NCI-H2107 (cell line): ENCODE results near the gene HOXA10.
A peak's percentile ranks its signal among the peaks of the same experiment; 100 is the strongest.

Experiments
- DNase-seq: peaks from one replicate; lab custom pipeline; 2025; lab: John Stamatoyannopoulos, UW

HOXA10 gene

DNA sequence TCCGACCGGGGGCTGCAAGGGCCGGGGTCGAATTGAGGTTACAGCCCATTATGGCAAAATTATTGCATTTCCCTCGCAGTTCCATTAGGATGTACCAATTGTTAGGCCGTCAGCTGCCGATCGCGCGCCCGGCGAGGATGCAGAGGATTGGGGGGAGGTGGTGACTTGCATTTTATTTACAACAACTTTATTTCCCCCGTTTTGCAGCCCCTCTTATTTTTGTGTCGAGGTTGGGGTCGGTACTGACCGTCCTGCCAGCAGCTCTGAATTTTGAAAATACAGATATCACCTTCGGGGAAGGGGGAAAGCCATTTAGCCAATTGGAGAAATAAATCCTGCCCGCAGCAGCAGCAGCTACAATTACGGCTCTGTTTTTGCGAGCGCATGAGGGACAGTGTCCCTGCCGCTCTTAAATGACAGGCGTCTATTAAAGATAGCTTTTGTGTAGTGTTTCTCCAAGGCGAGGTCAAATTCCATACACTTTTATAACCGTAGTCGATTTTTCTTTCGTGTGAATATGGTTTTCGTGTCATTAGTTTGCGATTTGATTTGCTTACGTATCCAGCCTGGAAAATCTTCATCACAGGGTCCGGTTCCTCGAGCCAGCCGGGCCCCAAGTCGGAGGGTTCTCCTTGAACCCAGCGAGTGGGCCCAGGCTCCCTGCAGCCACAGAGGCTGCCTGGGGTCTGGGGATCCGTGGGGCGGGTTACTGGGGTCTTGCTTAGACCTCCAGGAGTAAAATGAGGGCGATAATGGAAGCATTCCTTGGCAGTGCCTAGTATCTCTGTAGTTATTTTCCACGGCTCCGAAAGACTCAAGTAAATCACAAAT, 30.0 kb downstream of the HOXA10 start:
- no peak for DNase-seq

DNA sequence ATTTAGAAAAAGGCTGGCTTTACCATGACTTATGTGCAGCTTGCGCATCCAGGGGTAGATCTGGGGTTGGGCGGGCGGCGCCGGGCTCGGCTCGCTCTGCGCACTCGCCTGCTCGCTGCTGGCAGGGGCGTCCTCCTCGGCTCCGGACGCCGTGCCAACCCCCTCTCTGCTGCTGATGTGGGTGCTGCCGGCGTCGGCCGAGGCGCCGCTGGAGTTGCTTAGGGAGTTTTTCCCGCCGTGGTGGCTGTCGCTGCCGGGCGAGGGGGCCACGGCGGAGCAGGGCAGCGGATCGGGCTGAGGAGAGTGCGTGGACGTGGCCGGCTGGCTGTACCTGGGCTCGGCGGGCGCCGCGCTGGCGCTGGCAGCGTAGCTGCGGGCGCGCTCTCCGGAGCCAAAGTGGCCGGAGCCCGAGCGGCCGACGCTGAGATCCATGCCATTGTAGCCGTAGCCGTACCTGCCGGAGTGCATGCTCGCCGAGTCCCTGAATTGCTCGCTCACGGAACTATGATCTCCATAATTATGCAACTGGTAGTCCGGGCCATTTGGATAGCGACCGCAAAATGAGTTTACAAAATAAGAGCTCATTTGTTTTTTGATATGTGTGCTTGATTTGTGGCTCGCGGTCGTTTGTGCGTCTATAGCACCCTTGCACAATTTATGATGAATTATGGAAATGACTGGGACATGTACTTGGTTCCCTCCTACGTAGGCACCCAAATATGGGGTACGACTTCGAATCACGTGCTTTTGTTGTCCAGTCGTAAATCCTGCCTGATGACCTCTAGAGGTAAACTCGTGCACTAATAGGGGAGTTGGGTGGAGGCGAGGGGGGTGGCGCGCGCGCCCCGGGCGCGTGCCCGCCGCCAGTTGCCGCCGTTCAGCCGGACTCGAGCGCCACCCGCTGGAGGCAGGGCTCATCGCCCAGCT, 30.8 kb downstream of the HOXA10 start, which contains the start of gene HOXA5:
HOXA5 (minus strand) TSS at position 659 of the 927 bp plus-strand sequence; CDS start at position 585, 74 bp downstream.
- no peak for DNase-seq

GRCh38 chr7:27142580-27143022, 31.5 kb downstream of the HOXA10 start:
- DNase-seq: no peak

DNA sequence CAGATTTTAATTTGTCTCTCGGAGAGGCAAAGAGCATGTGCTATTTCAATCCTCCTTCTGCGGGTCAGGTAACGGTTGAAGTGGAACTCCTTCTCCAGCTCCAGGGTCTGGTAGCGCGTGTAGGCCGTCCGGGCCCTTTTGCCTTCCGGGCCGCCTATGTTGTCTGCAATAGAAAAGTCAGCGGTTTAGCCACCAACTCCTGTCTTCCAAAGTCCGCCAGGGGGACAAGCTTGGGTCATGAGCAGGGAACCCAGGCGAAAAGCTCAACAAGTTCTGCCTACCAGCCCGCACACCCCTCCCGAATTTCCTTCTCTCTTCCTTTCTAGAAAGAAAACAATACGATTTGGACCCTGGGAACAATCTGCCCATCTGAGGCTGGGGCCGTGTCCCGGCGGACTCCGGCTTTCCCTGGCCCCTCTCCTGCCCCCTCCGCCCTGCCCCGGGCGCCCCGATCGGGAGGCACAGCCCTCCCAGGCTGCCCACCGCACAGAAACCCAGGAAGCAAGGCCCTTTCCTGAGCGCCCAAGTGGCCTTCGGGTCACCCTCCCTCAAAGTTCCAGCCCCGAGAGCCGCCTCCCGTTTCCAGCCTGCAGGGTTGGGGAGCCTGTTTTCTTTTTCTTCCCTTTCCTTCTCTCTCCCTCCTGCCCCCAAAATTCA, 32.1 kb downstream of the HOXA10 start:
- no peak for DNase-seq

- no peak for DNase-seq
Observed at GRCh38 chr7:27141137-27141922, 32.8 kb downstream of the HOXA10 start.

- no peak for DNase-seq
Observed at GRCh38 chr7:27140126-27140857, 33.8 kb downstream of the HOXA10 start.

DNA sequence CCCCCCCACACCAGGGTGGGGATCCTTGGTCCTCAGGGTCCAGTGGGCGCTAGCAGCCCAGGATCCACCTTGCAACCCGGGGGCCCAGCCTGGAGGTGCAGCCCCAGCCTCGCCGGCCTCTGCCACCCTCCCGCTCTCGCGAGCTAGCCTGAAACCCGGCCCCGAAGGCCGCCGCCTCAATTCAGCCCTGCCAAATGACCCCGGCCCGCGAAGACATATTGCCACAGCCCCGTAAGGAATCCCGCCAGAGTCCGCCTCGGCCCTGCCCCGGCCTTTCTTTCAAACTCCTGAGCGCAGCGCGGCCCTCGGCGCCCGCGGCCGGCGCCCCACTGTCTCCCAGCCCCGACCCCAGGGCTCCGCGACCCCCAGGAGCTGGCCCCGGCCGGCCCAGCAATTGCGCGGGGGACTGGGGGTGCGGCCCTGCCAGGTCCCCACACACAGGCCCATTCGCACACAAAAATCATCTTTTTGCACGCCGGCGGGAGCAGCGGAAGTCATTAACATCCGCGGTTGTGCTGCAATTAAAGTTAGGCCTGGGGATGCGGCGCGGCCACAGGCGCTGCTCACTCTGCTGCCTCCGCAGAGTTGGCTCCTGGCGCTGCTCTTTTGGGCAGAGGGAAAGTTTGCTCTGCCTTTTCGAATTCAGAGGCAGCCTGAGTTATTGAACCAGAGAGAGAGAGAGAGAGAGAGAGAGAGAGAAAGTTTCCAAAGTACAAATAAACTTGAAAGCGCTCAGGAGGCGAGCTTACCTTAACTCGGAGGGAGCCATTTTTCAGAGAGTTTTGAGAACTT, 34.6 kb downstream of the HOXA10 start:
- no peak for DNase-seq

GRCh38 chr7:27138985-27139333, 35.2 kb downstream of the HOXA10 start:
- no peak for DNase-seq

DNA sequence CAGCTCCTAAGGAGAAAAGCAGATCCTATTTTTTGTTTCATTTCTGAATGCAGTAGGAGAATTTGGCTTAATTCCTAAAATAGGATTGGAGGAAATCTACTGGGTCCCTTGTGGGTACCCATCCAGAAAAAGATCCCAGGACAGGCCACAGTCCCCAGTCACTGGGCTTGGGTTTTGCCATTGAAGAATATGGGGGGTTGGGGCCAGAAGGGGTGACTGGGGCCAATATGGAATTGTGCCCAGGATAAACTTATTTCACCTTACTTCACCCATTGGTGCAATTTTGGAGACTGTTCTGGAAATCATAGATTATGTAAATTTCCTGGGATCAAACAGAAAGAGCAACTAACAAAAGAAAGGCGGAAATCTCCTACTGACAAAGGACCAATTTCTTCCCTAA, 35.6 kb downstream of the HOXA10 start:
- DNase-seq: no peak

GRCh38 chr7:27137640-27138315, 36.3 kb downstream of the HOXA10 start:
- no peak for DNase-seq

- DNase-seq: no peak
Observed at GRCh38 chr7:27134392-27134791, 39.7 kb downstream of the HOXA10 start.

- no peak for DNase-seq
Observed at GRCh38 chr7:27133409-27134231, 40.5 kb downstream of the HOXA10 start.

GRCh38 chr7:27132978-27133377, 41.1 kb downstream of the HOXA10 start:
- DNase-seq: no peak

GRCh38 chr7:27132214-27132613, 41.9 kb downstream of the HOXA10 start:
- DNase-seq: no peak

GRCh38 chr7:27131390-27131819, 42.7 kb downstream of the HOXA10 start:
- no peak for DNase-seq

DNA sequence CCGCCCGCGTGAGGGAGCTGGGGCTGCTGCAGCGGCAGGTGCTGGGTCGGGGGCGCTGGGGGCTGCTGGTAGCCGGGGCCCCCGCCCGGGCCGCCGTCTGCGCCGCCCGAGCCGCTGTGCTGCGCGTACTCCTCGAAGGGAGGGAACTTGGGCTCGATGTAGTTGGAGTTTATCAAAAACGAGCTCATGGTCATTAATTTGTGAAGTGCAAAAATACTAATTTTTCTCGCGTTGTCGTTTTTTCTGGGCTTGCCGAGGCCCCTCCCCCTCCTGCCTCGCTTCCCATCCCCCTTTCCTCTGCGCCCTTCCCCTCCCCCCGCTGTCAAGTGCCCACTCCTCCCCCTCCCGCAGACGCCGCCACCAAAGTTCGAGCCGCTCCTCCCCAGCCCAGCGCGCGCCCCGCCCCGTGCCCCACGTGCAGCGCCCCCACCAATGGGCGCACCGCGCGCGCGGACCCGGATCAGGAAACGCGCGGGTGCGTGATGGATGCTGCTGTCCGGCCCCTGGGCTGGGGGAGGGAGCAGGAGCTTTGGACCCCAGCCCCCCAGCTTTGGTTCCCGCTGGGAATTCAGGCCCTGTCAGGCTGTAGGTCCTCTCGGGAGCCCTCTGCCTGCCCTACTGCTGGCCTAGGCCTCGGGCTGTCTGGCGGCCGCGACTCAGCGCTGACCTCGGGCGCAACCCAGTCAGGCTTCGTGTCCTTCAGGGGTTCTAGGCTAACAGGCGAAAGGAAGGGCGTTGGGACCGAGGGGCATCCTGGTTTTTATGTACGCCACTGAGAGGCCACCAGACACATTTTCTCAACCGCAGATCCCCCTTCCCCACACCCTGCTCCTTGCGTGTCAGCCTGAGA, 43.4 kb downstream of the HOXA10 start, which contains the start of gene HOXA4:
HOXA4 (minus strand) TSS at position 218 of the 850 bp plus-strand sequence; CDS start at position 194, 24 bp downstream.
- DNase-seq: peak; percentile 16
